ENCODE results near the gene PTGER1.
"Not testable (repeated sequence)": the region's sequence is repeated elsewhere in the genome, so short reads cannot be mapped to it uniquely, and the experiment has no call there.

PTGER1 gene

DNA sequence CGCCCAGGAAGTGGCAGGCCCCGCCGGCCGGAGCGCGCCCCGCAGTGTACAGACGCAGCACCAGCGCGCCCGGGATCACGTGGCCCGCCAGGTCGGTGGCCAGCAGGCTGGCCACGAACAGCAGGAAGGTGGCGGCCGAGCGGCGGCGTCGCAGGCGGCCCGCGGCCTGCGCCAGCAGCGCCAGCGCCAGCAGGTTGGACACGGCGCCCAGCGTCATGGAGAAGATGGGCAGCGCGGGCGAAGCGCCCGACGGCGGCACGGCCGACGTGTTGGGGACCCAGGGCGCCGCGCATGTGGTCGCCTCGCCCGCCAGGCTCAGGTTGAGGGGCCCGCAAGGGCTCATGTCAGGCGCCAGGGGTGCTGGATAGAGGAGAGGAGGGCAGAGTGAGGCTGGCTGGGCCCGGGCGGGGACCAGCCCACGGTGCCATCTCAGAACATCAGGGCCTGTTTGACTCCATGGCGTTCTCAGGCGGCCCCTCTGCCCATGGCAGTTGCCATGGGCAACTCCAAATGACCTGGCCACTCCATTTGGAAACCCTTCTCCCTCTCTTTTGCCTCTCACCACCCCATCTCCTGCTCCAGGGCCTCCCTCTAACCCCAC is 1.1 kb downstream of the PTGER1 start:
- peak in 2 of 14 donors; percentile 18 to 23 for DNase-seq

DNA sequence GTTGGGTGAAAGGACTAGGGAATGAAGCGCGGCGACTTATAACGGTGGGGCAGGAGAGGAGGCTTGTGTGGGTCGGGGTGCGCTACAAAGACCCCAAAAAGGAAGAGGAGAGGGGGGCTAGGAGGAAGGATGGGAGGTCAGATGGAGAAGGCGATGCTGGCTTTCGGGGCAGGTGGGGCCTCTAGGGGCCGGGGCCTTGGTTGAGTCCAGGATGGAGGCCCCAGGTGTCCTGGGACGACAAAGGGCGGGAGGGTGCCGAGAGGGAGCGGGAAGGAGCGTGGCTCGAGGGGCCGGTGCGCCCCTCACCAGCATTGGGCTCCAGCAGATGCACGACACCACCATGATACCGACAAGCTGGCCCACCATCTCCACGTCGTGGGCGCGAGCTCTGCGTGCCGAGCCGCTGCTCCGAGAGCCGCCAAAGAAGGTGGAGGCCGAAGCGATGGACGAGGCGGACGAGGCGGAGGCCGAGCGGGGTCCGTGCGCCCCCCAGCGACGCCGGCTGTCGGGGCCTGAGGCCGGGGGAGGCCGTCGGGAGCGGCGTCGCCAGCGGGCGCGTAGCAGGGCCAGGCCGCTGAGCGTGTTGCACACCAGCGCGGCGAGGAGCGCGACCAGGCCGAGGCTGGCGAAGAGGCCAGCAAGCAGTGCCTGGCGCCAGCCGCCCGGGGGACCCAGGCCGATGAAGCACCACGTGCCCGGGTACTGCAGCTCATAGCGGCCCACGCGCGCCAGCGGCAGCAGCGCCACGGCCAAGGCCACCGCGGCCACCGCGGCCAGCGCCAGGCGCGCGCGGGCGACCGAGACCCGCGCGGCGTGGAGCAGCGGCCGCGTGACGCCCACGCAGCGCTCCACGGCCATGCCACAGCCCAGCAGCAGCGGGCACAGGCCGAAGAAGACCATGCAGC is 1.8 kb downstream of the PTGER1 start:
- DNase-seq: peak in 2 of 14 donors; percentile 18 to 23

DNA sequence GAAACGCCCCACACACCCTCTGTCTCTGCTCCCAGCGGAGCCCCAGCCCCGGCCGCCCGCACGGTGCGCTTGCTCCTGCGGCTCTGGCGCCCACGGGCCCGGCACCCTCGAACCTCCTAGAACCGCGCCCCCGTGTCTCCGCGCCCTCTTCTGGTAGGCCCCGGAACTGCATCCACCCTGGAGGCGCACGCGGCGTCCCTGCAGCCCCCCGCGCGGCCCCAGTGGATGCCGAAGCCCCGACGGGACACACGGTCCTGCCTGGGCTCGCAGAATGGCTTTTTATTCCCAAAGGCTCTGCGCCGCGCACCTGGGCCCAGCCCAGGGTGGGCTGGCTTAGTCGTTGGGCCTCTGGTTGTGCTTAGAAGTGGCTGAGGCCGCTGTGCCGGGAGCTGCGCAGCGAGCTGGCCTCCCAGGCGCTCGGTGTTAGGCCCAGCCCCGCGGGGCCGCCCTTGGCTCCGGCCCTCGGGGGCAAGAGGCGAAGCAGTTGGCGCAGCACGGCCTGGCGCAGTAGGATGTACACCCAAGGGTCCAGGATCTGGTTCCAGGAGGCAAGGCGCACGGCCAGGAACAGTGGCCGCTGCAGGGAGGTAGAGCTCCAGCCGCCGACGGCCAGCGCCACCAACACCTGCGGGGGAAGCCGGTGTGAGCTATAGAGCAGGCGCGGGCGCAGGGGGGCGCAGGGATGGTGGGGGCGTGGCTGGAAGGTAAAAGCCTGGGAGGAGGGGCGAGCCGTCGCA is 2.8 kb downstream of the PTGER1 start:
- peak in 10 of 14 donors; percentile 10 to 61 (median 28) for DNase-seq

DNA sequence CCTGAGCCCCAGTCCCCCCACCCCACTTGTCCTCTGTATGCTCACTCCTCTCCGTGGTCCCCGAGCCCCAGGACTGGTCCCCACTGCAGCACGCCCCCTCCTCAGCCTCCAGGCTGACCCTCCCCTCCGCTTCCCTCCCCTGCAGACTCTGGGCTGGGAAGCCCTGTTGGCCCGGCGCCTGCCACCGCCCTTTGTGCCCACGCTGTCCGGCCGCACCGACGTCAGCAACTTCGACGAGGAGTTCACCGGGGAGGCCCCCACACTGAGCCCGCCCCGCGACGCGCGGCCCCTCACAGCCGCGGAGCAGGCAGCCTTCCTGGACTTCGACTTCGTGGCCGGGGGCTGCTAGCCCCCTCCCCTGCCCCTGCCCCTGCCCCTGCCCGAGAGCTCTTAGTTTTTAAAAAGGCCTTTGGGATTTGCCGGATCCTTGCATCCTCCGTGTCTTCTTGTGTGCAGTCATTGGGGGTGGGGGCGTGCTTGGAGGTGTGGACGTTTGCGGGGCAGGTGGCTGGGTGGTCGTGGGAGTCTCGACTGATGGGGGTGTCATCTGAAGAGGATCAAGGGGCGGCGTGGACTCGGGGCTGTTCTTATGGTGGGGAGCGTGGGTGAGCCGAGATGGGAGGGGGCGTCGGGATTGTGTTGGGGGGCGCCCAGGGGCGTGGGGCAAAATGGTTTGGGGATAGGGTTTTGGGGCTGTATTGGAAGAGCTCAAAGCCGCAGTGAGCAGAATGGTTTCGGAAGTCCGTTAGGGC is 3.5 kb downstream of the PTGER1 start:
- DNase-seq: no peak

DNA sequence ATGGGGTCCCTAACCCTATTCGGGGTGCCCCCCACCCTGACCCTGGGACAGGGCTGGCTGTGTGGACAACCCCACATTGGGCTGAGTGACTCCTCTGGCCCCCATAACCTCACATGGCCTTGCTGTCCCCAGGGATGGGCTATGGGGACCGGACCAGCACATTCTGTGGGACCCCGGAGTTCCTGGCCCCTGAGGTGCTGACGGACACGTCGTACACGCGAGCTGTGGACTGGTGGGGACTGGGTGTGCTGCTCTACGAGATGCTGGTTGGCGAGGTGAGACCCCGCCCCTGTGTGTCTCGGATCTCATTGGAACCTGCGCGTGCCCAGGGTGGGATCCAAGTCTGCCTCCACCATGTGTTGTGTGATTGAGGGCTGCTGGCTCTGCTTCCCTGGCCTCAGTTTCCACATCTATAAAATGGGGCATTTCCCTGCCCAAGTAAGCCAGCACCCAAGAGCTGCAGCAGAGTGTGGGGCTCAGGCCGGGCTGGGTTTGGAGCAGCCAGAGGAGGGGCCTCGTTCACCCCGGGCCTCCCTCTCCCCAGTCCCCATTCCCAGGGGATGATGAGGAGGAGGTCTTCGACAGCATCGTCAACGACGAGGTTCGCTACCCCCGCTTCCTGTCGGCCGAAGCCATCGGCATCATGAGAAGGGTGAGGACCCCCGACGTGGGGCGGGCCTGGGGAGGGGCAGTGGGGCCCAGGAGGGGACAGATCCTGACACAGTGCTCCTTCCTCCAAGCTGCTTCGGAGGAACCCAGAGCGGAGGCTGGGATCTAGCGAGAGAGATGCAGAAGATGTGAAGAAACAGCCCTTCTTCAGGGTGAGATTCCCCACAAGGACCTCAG is 4.9 kb downstream of the PTGER1 start:
- DNase-seq: no peak

DNA sequence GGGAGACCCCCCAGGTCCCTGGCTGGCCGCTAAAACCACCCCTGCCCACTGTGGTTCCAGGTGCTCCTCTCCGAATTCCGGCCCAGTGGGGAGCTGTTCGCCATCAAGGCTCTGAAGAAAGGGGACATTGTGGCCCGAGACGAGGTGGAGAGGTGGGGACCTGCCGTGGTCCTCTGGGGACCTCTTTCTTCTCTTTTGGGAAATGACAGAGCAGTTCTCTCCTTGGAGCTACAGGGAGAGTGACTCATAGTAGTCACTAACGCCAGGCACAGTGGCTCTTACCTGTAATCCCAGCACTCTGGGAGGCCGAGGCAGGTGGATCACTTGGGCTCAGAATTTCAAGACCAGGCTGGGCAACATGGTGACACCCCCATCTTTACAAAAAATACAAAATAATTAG is 7.3 kb downstream of the PTGER1 start:
- no peak for DNase-seq

DNA sequence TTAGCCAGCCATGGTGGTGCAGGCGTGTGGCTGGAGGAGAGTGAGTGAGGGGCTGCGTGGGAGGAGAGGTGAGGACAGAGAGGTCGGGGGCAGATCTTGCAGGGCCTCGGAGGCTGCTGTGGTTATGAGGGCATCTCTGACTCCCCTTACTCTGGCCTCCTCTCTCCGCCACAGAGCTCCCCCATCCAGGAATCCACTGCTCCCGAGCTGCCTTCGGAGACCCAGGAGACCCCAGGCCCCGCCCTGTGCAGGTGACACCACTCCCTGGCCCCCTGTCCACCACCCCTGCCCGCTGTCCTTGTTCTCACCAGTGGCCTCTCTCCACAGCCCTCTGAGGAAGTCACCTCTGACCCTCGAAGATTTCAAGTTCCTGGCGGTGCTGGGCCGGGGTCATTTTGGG is 7.8 kb downstream of the PTGER1 start:
- DNase-seq: no peak

DNA sequence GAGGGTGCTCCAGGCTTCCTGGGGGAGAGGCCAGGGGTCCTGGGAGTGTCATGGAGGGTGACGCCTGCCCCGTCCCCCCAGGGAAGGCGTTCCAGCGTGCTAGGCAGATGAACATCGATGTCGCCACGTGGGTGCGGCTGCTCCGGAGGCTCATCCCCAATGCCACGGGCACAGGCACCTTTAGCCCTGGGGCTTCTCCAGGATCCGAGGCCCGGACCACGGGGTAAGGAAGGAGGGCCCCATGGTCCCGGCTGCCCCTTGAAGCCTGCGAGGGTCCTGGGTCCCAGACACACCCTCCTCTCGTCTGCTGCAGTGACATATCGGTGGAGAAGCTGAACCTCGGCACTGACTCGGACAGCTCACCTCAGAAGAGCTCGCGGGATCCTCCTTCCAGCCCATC is 11.4 kb downstream of the PTGER1 start:
- DNase-seq: no peak

DNA sequence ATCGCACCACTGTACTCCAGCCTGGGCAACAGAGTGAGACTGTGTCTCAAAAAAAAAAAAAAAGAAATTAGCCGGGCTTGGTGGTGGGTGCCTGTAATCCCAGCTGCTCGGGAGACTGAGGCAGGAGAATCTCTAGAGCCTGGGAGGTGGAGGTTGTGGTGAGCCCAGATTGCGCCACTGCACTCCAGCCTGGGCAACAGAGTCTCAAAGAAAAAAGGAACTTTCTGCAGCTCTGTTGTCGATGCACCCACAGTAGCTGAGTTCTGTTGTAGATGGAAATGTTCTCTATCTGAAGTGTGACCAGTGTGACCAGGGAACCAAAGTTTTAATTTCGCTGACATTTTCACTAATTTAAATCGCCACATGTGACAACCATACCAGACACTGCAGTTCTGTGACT is 12.8 kb downstream of the PTGER1 start:
- not testable (repeated sequence) for DNase-seq

DNA sequence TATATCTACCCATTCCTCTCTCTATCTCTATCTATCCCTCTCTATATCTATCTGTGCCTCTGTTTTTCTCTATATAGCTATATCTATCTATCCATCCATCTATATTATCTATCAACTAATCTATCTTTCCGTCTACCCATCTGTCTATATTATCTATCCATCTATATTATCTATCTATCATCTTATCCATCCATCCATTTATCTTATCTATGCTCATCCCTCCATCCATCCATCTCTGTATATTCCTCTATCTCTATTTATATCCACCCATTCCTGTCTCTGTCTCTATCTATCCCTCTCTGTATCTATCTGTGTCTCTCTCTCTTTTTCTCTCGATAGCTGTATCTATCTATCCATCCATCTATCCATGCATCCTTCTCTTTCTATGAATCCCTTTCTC is 14.2 kb downstream of the PTGER1 start:
- DNase-seq: no peak

DNA sequence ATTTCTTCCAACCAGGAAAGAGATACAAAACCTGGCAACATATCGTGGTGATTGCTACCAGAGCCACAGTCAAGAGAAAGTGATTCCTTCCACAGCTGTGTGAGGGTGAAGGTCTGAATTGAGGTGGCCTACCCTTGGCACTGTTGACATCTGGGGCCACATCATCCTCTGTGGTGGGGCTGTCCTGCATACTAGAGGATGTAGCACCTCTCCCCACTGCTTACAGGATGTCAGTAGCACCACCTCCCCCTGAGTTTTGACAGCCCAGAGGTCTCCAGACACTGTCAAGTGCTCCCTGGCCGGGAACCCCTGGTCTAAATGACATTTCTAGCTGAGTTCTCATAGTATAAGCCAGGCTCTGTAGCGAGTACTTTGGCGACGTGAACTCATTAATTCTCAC is 15.5 kb downstream of the PTGER1 start:
- DNase-seq: no peak

DNA sequence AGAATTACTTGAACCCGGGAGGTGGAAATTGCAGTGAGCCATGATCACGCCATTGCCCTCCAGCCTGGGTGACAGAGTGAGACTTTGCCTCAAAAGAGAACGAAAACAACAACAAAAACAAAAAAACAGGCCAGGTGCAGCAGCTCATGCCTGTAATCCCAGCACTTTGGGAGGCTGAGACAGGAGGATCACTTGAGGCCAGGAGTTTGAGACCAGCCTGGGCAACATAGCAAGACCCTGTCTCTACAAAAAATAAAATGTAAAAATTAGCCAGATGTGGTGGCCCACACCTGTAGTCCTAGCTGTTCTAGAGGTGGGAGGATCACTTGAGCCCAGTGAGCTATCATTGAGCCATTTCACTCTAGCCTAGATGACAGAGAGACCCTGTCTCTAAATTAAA is 22.9 kb downstream of the PTGER1 start:
- DNase-seq: not testable (repeated sequence)

DNA sequence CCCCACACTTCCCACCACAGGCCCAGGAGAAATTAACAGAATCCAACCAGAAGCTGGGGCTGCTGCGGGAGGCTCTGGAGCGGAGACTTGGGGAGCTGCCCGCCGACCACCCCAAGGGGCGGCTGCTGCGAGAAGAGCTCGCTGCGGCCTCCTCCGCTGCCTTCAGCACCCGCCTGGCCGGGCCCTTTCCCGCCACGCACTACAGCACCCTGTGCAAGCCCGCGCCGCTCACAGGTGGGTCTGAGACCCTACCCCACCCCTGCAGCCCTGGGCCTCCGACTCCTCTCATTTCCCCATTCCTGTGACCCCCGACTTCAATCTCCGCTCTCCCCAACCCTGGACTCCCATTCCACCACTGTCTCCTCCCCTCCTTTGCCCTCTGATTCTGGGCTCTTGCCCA is 24.3 kb downstream of the PTGER1 start:
- DNase-seq: no peak

DNA sequence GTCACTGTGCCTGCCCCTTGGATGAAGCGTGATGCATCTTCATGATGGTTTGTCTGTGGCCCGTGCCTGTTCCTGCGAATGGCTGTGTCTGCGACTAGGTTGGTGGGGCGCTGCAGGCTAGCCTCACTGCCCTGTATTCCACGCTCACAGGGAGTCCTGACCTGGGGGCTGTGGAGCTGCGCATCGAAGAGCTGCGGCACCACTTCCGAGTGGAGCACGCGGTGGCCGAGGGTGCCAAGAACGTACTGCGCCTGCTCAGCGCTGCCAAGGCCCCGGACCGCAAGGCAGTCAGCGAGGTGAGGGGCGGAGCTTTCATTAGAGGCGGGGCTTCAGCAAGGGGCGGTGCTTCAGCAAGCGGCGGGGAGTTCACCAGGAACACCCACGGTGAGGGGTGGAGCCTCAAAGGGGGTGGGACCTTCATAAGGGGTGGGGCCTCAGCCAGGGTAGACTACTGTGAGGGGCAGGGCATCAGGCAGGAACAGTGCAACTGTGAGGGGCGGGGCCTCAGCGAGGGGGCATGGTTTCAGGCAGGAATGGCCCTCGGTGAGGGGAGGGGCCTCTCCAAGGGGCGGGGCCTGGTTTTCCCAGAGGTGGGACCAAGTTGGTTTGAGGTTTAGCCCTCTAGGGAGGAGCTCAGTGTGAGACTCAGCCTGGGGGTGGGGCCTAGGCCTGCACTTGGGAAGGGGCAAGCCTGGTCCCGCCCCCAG is 24.8 kb downstream of the PTGER1 start:
- no peak for DNase-seq

DNA sequence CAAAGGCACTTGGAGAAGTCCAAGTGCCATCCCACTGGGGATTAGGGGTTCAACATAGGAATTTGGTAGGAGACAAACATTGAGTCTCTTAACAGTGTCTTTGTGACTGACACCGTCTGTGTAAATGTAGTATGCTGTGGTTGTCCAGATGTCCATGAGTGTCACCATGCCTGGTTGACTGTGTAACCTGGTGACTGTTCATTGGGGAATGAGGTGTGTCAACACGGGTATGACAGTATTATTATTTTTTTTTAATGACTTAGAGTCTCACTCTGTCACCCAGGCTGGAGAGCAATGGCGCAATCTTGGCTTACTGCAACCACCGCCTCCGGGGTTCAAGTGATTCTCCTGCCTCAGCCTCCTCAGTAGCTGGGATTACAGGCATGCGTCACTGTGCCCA is 25.8 kb downstream of the PTGER1 start:
- no peak for DNase-seq

DNA sequence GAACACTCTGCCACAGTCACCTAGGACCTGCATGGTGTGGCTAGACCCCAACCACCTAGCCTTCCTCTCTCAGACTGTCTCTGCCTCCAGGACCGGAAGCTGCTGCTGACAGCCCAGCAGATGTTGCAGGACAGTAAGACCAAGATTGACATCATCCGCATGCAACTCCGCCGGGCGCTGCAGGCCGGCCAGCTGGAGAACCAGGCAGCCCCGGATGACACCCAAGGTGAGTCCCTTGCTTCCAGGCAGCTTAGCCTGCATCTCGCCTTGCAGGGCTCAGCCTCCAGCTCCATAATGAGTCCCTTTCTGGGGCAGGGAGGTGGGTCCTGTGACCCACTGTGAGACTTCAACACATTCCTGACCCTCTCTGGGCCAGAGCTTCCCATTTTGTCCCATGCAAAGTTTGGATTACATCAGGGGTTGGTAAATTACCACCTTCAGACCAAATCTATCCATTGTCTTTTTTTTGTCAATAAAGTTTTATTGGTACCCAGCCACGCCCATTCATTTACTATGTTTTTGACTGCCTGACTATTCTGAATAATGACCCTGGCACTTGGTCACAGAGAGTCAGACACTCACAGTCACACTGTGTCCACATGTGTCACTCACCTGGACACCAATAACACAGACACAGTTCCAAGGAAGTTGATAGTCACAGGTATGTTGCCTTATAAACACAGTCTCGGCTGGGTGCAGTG is 28.7 kb downstream of the PTGER1 start:
- no peak for DNase-seq

DNA sequence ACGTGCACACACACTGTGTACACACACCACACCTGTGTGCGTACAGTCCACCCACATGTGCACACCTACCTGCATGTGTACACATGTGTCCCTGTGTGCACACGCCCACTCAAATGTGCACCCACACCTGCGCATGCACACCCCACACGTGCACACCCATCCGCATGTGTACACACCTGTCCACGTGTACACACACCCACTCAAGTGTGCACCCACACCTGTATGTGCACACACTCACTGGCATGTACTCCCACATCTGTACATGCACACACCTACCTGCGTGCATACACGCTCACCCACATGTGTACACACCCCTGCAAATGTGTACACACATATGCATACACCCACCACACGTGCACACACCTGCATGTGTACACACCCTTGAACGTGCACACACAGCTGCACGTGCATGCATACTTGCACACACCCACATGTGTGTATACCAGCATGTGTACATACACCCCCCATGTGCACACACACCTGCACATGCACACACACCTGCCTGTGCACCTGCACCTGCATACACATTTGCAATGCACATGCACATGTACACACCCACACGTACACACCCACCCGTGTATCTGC is 31.4 kb downstream of the PTGER1 start:
- DNase-seq: no peak

DNA sequence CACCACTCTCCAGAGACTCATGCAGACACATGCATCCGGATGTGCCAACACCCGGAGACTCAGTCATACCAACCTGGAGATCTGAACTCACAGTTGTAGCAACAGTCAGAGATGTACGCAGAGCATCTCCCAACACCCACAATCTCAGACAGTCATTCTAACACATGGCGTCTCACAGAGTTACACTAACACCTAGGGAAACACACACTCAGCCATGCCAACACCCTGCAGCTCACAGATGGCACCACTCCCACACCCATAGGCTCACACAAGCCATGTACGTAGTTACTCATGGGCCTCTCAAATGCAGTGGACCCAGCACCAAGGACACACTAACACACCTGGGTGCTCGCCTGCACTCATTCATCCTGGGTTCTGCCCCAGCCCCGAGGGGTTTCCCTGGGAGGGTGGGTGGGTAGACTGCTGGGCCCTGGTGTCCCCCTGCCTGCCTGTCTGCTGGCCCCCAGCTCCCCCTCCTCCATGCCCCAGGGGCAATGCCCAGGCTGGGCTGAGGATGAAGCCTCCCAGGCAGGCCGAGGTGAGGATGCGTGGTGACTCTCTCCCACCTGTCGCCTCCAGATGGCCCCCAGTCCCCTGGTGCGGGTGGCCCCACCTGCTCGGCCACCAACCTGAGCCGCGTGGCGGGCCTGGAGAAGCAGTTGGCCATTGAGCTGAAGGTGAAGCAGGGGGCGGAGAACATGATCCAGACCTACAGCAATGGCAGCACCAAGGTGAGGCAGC is 32.1 kb downstream of the PTGER1 start:
- no peak for DNase-seq

Measured in C1 segment of cervical spinal cord (tissue), 14 donors.